ENCODE results near the gene RPL27A. TPM values are rescaled to one million over a fixed set of nuclear protein-coding genes. Genes with fewer than 3 reads are reported as not detected.

Gene RPL27A
- total and polyA plus RNA-seq, 2 of the 8 experiments (the other 6 are each of a cell fraction or from before 2014, with no cell fraction given) = 1,756 to 1,777 TPM

GRCh38 chr11:8656291-8656690 is 26.3 kb upstream of the RPL27A start:
- Histone ChIP-seq H2BK12ac (ENCODE audit: low read depth, low read length) (no peak overlapping the region), H3K79me1 (ENCODE audit: low read depth, low read length) (no peaks in the 10 kb centered on the region), H3K27me3 (replicated peaks in 1 of 4; ENCODE audit: control insufficient read depth in 3 of 4, extremely low read depth in 1 of 4, insufficient read depth in 3 of 4, low read length in 3 of 4) (no peaks in the 10 kb centered on the region), H2AFZ (ENCODE audit: low read length) (no peak overlapping the region), H3K56ac (replicated peaks; ENCODE audit: insufficient read length, low read depth, low read length) (no peak overlapping the region), H3K18ac (ENCODE audit: extremely low read depth, low read length) (no peak overlapping the region), H3K4me1 (replicated peaks in 1 of 4; ENCODE audit: control insufficient read depth in 3 of 4, insufficient read depth in 4 of 4, low read length in 3 of 4) (peaks cover 0 to 3% (median 0%) of the 10 kb centered on the region in 4 experiments; a peak in 3 of 7 replicates), H2BK20ac (ENCODE audit: low read length) (no peak overlapping the region), H3K27ac (ENCODE audit: low read depth, low read length) (no peak overlapping the region), H2BK15ac (ENCODE audit: low read length) (0 out of 2 replicates have a peak overlapping the region, but pooled peaks have one; percentile 36), H2BK5ac (ENCODE audit: low read depth, low read length) (no peak overlapping the region), H2AK5ac (ENCODE audit: low read depth, low read length) (no peak overlapping the region), H3K23ac (ENCODE audit: insufficient read length) (no peak overlapping the region), H3K9me3 (ENCODE audit: insufficient read depth in 2 of 2, low read depth in 1 of 2, low read length in 1 of 2) (no peaks in the 10 kb centered on the region), H4K8ac (ENCODE audit: extremely low read depth, insufficient read depth, low read length) (no peak overlapping the region), H3K14ac (ENCODE audit: insufficient read length) (no peak overlapping the region), H3K4ac (replicated peaks; ENCODE audit: insufficient read length, low read depth, low read length) (no peak overlapping the region), H4K5ac (ENCODE audit: insufficient read length, low read depth, low read length) (no peak overlapping the region), H4K20me1 (replicated peaks in 1 of 2; ENCODE audit: control insufficient read depth in 1 of 2, insufficient read depth in 2 of 2, low read length in 2 of 2) (no peaks in the 10 kb centered on the region), H4K91ac (replicated peaks; ENCODE audit: insufficient read length, low read length) (no peak overlapping the region), H3K79me2 (ENCODE audit: control insufficient read depth in 1 of 2, insufficient read depth in 2 of 2, low read length in 2 of 2) (no peaks in the 10 kb centered on the region), H3K9ac (replicated peaks in 1 of 4; ENCODE audit: extremely low read depth in 1 of 4, low read depth in 3 of 4, low read length in 3 of 4) (no peak overlapping the region), H3K23me2 (ENCODE audit: low read depth, low read length) (no peaks in the 10 kb centered on the region), H3K36me3 (ENCODE audit: control insufficient read depth in 2 of 4, insufficient read depth in 4 of 4, low read length in 3 of 4) (no peaks in the 10 kb centered on the region), H2BK120ac (replicated peaks; ENCODE audit: low read depth, low read length) (no peak overlapping the region), H3K4me3 (ENCODE audit: extremely low read depth in 1 of 4, insufficient read depth in 2 of 4, low read depth in 3 of 4, low read length in 4 of 4) (no peak overlapping the region), H3K4me2 (ENCODE audit: insufficient read depth in 1 of 2, low read depth in 2 of 2, low read length in 2 of 2) (no peak overlapping the region)
- TF ChIP-seq ATF2 (IDR thresholded peaks at IDR 0.05; ENCODE audit: low read length) (no peak), JUND (IDR thresholded peaks at IDR 0.05; ENCODE audit: low read length) (no peak), CHD2 (IDR thresholded peaks at IDR 0.05; ENCODE audit: low read length) (no peak), POU5F1 (IDR thresholded peaks at IDR 0.05; ENCODE audit: low read depth, low read length) (no peak), TAF7 (optimal IDR thresholded peaks at IDR 0.05; ENCODE audit: borderline replicate concordance, low read depth, low read length) (no peak), SP2 (IDR thresholded peaks at IDR 0.05; ENCODE audit: low read length) (no peak), RXRA (IDR thresholded peaks at IDR 0.05; ENCODE audit: insufficient read depth, low read depth, low read length) (no peak), SIX5 (IDR thresholded peaks at IDR 0.05; ENCODE audit: low read depth, low read length) (no peak), PHF8 (conservative IDR thresholded peaks at IDR 0.05; ENCODE audit: low read depth, low read length) (no peak), SP4 (IDR thresholded peaks at IDR 0.05; ENCODE audit: low read length) (no peak), HDAC6 (IDR thresholded peaks at IDR 0.05; ENCODE audit: low read depth, low read length) (no peak)
- WGBS, 2 experiments (ENCODE audit: extremely low coverage in 1 of 2, insufficient coverage in 1 of 2, insufficient read length in 1 of 2, insufficient replicate concordance in 2 of 2, low coverage in 1 of 2, low lambda C conversion rate in 2 of 2, missing lambda C conversion rate in 1 of 2) = 77% methylated on average over 2 of the region's 2 CpGs; no CpG with 5 or more reads in 1 of the 2 experiments
- no peak for DNase-seq (ENCODE audit: low read depth in 1 of 2, low spot score in 2 of 2)
- ChIA-PET POLR2A (ENCODE audit: partially characterized antibody) (interaction anchor here (0.6 to 11.2 kb wide), 3 partner anchors 16 to 38 kb away, joined by 3 to 143 read pairs (median 3); partner anchors contain the start of genes RPL27A and TRIM66), CTCF (ENCODE audit: partially characterized antibody) (interaction anchor here (0.6 to 2.2 kb wide), 7 partner anchors 11 to 303 kb away, joined by 3 to 9 read pairs (median 3); no protein-coding TSS in a partner anchor)
- no peak for FAIRE-seq

Measured in H1 (cell line).